GM23338 (cell line): ENCODE measurements around the gene CETP. TPM values are rescaled to one million over a fixed set of nuclear protein-coding genes. Genes with fewer than 3 reads are reported as not detected.

Experiments
- ATAC-seq: fragments of 200-7000 bp; cut with Tn5 transposase; 3 replicates; pipeline ENCODE4 v1.9.1; 2020
- DNase-seq: peaks from one replicate; pipeline ENCODE4 v3.0.0-alpha.2; 2015; ENCODE audit warnings: low spot score
- H2AFZ ChIP-seq: fragments of 200-600 bp; sonication (generic); 2 replicates; pipeline ENCODE4 v1.8.0; 2016; ENCODE audit warnings: antibody characterized with exemption, mild to moderate bottlenecking, moderate library complexity
- H3F3A ChIP-seq: fragments of 200-600 bp; sonication (generic); replicated peaks from 2 replicates; pipeline ENCODE4 v1.8.0; 2017; ENCODE audit warnings: antibody characterized with exemption, mixed run types, low read depth
- H3K27ac ChIP-seq: fragments of 200-600 bp; sonication (generic); 2 replicates; pipeline ENCODE4 v1.6.1; 2016; ENCODE audit warnings: low read depth
- H3K27me3 ChIP-seq: fragments of 200-600 bp; sonication (generic); 2 replicates; pipeline ENCODE4 v1.8.0; 2016; ENCODE audit warnings: mild to moderate bottlenecking, mixed run types, moderate library complexity; ENCODE audit not compliant: insufficient read depth
- H3K36me3 ChIP-seq: fragments of 200-600 bp; sonication (generic); 2 replicates; pipeline ENCODE4 v1.8.0; 2016; ENCODE audit warnings: mild to moderate bottlenecking; ENCODE audit not compliant: insufficient read depth
- H3K4me1 ChIP-seq: fragments of 200-600 bp; sonication (generic); 2 replicates; pipeline ENCODE4 v1.8.0; 2016; ENCODE audit warnings: mild to moderate bottlenecking, moderate library complexity; ENCODE audit not compliant: insufficient read depth
- H3K4me2 ChIP-seq: fragments of 200-600 bp; sonication (generic); 2 replicates; pipeline ENCODE4 v1.7.1; 2017; ENCODE audit warnings: mixed run types
- H3K4me3 ChIP-seq: fragments of 200-600 bp; sonication (generic); 2 replicates; pipeline ENCODE4 v1.6.1; 2016; ENCODE audit warnings: mixed run types
- H3K79me2 ChIP-seq: fragments of 200-600 bp; sonication (generic); replicated peaks from 2 replicates; pipeline ENCODE4 v1.8.0; 2017; ENCODE audit warnings: mild to moderate bottlenecking; ENCODE audit not compliant: insufficient read depth
- H3K9me2 ChIP-seq: fragments of 200-600 bp; sonication (generic); 2 replicates; pipeline ENCODE4 v1.8.0; 2017; ENCODE audit not compliant: insufficient read depth
- H4K20me1 ChIP-seq: fragments of 200-600 bp; sonication (generic); replicated peaks from 2 replicates; pipeline ENCODE4 v1.8.0; 2017; ENCODE audit warnings: mild to moderate bottlenecking; ENCODE audit not compliant: insufficient read depth
- H3K27ac Mint-ChIP-seq: 2 replicates; pipeline ENCODE4 v1.8.0; 2020; ENCODE audit warnings: inconsistent platforms, mild to moderate bottlenecking, moderate library complexity, mixed read lengths
- H3K27me3 Mint-ChIP-seq: 3 replicates; pipeline ENCODE4 v1.8.0; 2022; ENCODE audit warnings: low read depth, mild to moderate bottlenecking, moderate library complexity, mixed read lengths, inconsistent platforms; ENCODE audit not compliant: insufficient read depth, poor library complexity
- H3K36me3 Mint-ChIP-seq: 3 replicates; pipeline ENCODE4 v1.8.0; 2021; ENCODE audit warnings: low read depth, mild to moderate bottlenecking, inconsistent platforms, moderate library complexity, mixed read lengths
- H3K4me1 Mint-ChIP-seq: 3 replicates; pipeline ENCODE4 v1.8.0; 2020; ENCODE audit warnings: mild to moderate bottlenecking, inconsistent platforms, mixed read lengths
- H3K4me3 Mint-ChIP-seq: 3 replicates; pipeline ENCODE4 v1.8.0; 2021; ENCODE audit warnings: moderate library complexity, mild to moderate bottlenecking, inconsistent platforms, mixed read lengths
- H3K9me3 Mint-ChIP-seq: 3 replicates; pipeline ENCODE4 v1.8.0; 2020; ENCODE audit warnings: moderate library complexity, mild to moderate bottlenecking, inconsistent platforms, mixed read lengths
- CREB1 ChIP-seq: fragments of 250-450 bp; sonication (Bioruptor Pico); IDR thresholded peaks from 2 replicates; pipeline ENCODE4 v1.5.0; 2020; ENCODE audit warnings: low read depth, mild to moderate bottlenecking, moderate library complexity
- EZH2 ChIP-seq: fragments of 200-600 bp; sonication (generic); IDR thresholded peaks from one replicate; pipeline ENCODE4 v1.8.0; 2017; ENCODE audit warnings: antibody characterized with exemption, mild to moderate bottlenecking, low read depth; ENCODE audit not compliant: unreplicated experiment
- JUNB ChIP-seq: IDR thresholded peaks from one replicate; pipeline ENCODE4 v1.6.1; 2016; ENCODE audit warnings: antibody characterized with exemption; ENCODE audit not compliant: unreplicated experiment
- NANOG ChIP-seq: IDR thresholded peaks from 2 replicates; pipeline ENCODE4 v1.6.1; 2016; ENCODE audit warnings: antibody characterized with exemption, borderline replicate concordance
- ZNF114 ChIP-seq: fragments of 250-450 bp; sonication (Bioruptor Pico); IDR thresholded peaks from 2 replicates; pipeline ENCODE4 v1.5.0; 2020; ENCODE audit warnings: mild to moderate bottlenecking, moderate library complexity
- ZNF331 ChIP-seq: fragments of 250-450 bp; sonication (Bioruptor Pico); IDR thresholded peaks from 2 replicates; pipeline ENCODE4 v1.5.0; 2020; ENCODE audit warnings: low read depth, mild to moderate bottlenecking, moderate library complexity
- polyA plus RNA-seq: library from polyadenylated mRNA; unstranded; fragments of >200 nt; fragmentation: Nextera tagmentation; extraction: Ambion mirVana; gene quantifications from 2 replicates; pipeline ENCODE4 v1.2.1, GENCODE V29; 2016
- total RNA-seq: library from RNA; depleted of rRNA; stranded (reverse); fragments of >200 nt; shearing (Covaris generic); gene quantifications from 2 replicates; pipeline ENCODE4 v1.2.3, GENCODE V29; 2014
- TF ChIP-seq, protein P1 (sequence below): IDR thresholded peaks from one replicate; pipeline ENCODE4 v1.6.1; 2018; ENCODE audit warnings: antibody characterized with exemption; ENCODE audit not compliant: unreplicated experiment
- TF ChIP-seq, protein P2 (sequence below), 2 experiments: fragments of 200-600 bp in 1 of 2; sonication (generic) in 1 of 2; conservative IDR thresholded peaks; 2 replicates each; pipeline versions ENCODE4 v1.5.1 to v1.6.1; 2016 to 2017; ENCODE audit warnings: antibody characterized with exemption in 2 of 2, low read depth in 2 of 2, mild to moderate bottlenecking in 2 of 2, moderate library complexity in 1 of 2
- TF ChIP-seq, protein P3 (sequence below): IDR thresholded peaks from 2 replicates; pipeline ENCODE4 v1.6.1; 2016; ENCODE audit warnings: antibody characterized with exemption

CETP gene
- total and polyA plus RNA-seq, 2 experiments from 2014 or later = not detected

DNA sequence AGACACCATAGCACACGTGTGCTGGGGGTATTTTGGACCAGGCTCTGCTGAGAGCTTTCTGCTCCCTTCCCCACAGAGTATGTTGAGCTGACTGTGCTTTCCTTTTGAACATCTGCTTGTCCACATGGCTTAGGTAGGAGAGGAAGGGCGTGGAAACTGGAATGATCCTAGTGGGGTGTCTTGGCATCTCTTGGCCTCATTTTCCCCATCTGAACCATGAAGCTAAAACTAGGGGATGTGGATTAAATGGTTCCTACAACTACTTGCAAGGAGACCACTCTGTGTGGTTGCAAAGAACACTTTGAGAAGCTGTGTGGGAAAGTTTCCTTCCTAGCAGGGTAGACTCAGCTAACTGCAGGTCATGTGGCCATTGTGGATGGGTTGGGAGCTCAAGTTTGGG, 20.9 kb downstream of the CETP start (continued):
- TF ChIP-seq, protein P1, sequence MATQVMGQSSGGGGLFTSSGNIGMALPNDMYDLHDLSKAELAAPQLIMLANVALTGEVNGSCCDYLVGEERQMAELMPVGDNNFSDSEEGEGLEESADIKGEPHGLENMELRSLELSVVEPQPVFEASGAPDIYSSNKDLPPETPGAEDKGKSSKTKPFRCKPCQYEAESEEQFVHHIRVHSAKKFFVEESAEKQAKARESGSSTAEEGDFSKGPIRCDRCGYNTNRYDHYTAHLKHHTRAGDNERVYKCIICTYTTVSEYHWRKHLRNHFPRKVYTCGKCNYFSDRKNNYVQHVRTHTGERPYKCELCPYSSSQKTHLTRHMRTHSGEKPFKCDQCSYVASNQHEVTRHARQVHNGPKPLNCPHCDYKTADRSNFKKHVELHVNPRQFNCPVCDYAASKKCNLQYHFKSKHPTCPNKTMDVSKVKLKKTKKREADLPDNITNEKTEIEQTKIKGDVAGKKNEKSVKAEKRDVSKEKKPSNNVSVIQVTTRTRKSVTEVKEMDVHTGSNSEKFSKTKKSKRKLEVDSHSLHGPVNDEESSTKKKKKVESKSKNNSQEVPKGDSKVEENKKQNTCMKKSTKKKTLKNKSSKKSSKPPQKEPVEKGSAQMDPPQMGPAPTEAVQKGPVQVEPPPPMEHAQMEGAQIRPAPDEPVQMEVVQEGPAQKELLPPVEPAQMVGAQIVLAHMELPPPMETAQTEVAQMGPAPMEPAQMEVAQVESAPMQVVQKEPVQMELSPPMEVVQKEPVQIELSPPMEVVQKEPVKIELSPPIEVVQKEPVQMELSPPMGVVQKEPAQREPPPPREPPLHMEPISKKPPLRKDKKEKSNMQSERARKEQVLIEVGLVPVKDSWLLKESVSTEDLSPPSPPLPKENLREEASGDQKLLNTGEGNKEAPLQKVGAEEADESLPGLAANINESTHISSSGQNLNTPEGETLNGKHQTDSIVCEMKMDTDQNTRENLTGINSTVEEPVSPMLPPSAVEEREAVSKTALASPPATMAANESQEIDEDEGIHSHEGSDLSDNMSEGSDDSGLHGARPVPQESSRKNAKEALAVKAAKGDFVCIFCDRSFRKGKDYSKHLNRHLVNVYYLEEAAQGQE = no peak

DNA sequence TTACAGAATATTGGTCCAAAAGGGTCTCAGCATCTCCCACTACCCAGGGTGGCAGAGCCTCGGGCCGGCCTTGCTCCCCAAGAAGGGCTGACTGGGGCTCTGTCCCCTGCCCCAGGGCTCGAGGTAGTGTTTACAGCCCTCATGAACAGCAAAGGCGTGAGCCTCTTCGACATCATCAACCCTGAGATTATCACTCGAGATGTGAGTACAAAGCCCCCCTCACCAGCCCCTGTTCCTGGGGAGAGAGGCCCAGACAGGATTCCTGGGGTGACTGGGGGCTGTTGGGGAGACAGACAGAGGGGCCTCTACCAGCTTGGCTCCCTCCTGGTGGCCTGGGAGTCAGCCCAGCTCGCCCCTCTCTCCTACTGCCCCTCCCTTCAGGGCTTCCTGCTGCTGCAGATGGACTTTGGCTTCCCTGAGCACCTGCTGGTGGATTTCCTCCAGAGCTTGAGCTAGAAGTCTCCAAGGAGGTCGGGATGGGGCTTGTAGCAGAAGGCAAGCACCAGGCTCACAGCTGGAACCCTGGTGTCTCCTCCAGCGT, 21.5 kb downstream of the CETP start:
- no peak overlapping the region for H3K27ac Mint-ChIP-seq
- DNase-seq (no peak), ATAC-seq (no peak)
- Histone ChIP-seq H3K27me3 (peaks cover 8% of the 10 kb centered on the region), H3K79me2 (no peaks in the 10 kb centered on the region), H3K4me3 (no peak overlapping the region), H3K4me1 (no peaks in the 10 kb centered on the region), H4K20me1 (no peaks in the 10 kb centered on the region), H3K27ac (no peak overlapping the region), H3K4me2 (no peak overlapping the region), H3K9me2 (no peaks in the 10 kb centered on the region), H3F3A (no peaks in the 10 kb centered on the region), H2AFZ (no peak overlapping the region), H3K36me3 (no peaks in the 10 kb centered on the region)
- no peak for TF ChIP-seq JUNB
- TF ChIP-seq ZNF331 (CRISPR knock-in tag) = no peak
- no peak overlapping the region for H3K4me3 Mint-ChIP-seq
- no peaks in the 10 kb centered on the region; the same call in 2 of the 3 replicates for H3K9me3 Mint-ChIP-seq
- H3K36me3 Mint-ChIP-seq = no peaks in the 10 kb centered on the region
- H3K4me1 Mint-ChIP-seq = peaks cover 9% of the 10 kb centered on the region
- peaks cover 8% of the 10 kb centered on the region for H3K27me3 Mint-ChIP-seq

DNA sequence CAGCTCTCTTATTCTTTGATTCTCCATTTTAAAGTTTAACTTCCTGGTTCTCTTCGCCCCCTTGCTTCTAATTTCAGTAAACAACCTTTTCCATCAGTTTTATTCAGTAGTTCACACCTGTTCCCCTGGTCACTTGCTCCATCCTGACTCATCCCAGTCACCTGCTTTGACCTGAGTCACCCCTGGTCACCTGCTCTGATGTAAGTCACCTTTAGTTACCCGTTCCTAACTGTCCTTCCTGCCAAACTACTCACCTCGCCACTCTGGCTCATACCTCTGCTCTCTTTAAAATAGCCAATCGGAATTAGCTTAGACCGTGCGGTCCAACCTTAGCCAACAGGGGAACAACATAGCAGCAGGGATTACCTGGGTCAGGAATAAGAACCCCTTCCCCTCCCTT, 22.9 kb downstream of the CETP start:
- no peak overlapping the region for H3K4me2 ChIP-seq
- no peaks in the 10 kb centered on the region for H3K4me1 ChIP-seq
- TF ChIP-seq JUNB (no peak), EZH2 (no peak), CREB1 (CRISPR knock-in tag) (no peak), ZNF114 (no peak), NANOG (no peak)
- TF ChIP-seq, protein P2, sequence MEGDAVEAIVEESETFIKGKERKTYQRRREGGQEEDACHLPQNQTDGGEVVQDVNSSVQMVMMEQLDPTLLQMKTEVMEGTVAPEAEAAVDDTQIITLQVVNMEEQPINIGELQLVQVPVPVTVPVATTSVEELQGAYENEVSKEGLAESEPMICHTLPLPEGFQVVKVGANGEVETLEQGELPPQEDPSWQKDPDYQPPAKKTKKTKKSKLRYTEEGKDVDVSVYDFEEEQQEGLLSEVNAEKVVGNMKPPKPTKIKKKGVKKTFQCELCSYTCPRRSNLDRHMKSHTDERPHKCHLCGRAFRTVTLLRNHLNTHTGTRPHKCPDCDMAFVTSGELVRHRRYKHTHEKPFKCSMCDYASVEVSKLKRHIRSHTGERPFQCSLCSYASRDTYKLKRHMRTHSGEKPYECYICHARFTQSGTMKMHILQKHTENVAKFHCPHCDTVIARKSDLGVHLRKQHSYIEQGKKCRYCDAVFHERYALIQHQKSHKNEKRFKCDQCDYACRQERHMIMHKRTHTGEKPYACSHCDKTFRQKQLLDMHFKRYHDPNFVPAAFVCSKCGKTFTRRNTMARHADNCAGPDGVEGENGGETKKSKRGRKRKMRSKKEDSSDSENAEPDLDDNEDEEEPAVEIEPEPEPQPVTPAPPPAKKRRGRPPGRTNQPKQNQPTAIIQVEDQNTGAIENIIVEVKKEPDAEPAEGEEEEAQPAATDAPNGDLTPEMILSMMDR (conservative IDR thresholded peaks at IDR 0.05; ENCODE audit: low read depth in 2 of 2) = no peak
- TF ChIP-seq, protein P1 = no peak
- TF ChIP-seq, protein P3, sequence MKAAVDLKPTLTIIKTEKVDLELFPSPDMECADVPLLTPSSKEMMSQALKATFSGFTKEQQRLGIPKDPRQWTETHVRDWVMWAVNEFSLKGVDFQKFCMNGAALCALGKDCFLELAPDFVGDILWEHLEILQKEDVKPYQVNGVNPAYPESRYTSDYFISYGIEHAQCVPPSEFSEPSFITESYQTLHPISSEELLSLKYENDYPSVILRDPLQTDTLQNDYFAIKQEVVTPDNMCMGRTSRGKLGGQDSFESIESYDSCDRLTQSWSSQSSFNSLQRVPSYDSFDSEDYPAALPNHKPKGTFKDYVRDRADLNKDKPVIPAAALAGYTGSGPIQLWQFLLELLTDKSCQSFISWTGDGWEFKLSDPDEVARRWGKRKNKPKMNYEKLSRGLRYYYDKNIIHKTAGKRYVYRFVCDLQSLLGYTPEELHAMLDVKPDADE = no peak

More for the DNA sequence above, 22.9 kb downstream of the CETP start:
- Mint-ChIP-seq H3K27me3 (peaks cover 18% of the 10 kb centered on the region), H3K4me3 (no peak overlapping the region), H3K27ac (no peak overlapping the region), H3K4me1 (peaks cover 12% of the 10 kb centered on the region), H3K9me3 (no peaks in the 10 kb centered on the region; the same call in 2 of the 3 replicates), H3K36me3 (no peaks in the 10 kb centered on the region; the same call in 2 of the 3 replicates)
- Histone ChIP-seq H3K9me2 (no peaks in the 10 kb centered on the region), H3K27ac (no peak overlapping the region), H3K4me3 (no peak overlapping the region), H3K27me3 (peaks cover 21% of the 10 kb centered on the region), H3F3A (no peaks in the 10 kb centered on the region), H3K79me2 (no peaks in the 10 kb centered on the region), H3K36me3 (no peaks in the 10 kb centered on the region), H4K20me1 (no peaks in the 10 kb centered on the region), H2AFZ (no peak overlapping the region)
- DNase-seq (no peak), ATAC-seq (no peak)
